Breast epithelium (tissue), 4 donors: Measurements from ENCODE around the gene MTHFS. TPM values are rescaled to one million over a fixed set of nuclear protein-coding genes. Genes with fewer than 3 reads are reported as not detected.

Experiments
- DNase-seq, 2 donors: peaks; one replicate each; pipeline ENCODE4 v3.0.0-alpha.2; 2019; ENCODE audit warnings: low spot score in 2 of 2
- H3K27ac ChIP-seq, 2 donors: fragments of 200-600 bp; sonication (generic) in 1 of 2; one replicate each; pipeline ENCODE4 v1.5.1; 2016 to 2019; ENCODE audit warnings: mild to moderate bottlenecking in 1 of 2
- H3K27me3 ChIP-seq, 2 donors: fragments of 200-600 bp; sonication (generic) in 1 of 2; one replicate each; pipeline versions ENCODE4 v1.5.1 to v1.6.0; 2017 to 2019; ENCODE audit warnings: control low read depth in 1 of 2, mild to moderate bottlenecking in 1 of 2
- H3K36me3 ChIP-seq: fragments of 200-600 bp; one replicate; pipeline ENCODE4 v1.5.1; 2019
- H3K4me1 ChIP-seq, 2 donors: fragments of 200-600 bp; sonication (generic); one replicate each; pipeline ENCODE4 v1.5.1; 2016 to 2019; ENCODE audit warnings: control low read depth in 1 of 2
- H3K4me3 ChIP-seq, 3 donors: fragments of 200-600 bp; sonication (generic); 1 replicate in 2 of 3; 2 replicates in 1 of 3; pipeline ENCODE4 v1.5.1; 2016 to 2019; ENCODE audit warnings: mild to moderate bottlenecking in 3 of 3, moderate library complexity in 2 of 3
- H3K9me3 ChIP-seq, 2 donors: fragments of 200-600 bp; sonication (generic) in 1 of 2; one replicate each; pipeline ENCODE4 v1.5.1; 2016 to 2019; ENCODE audit warnings: control low read depth in 1 of 2
- CTCF ChIP-seq, 3 donors: fragments of 450-650 bp; IDR thresholded peaks; one replicate each; pipeline ENCODE4 v1.5.1; 2016 to 2017; ENCODE audit warnings: antibody characterized with exemption in 3 of 3, mild to moderate bottlenecking in 3 of 3, moderate library complexity in 3 of 3
- POLR2A ChIP-seq: fragments of 450-650 bp; IDR thresholded peaks from one replicate; pipeline ENCODE4 v1.6.1; 2016; ENCODE audit warnings: antibody characterized with exemption, mild to moderate bottlenecking, moderate library complexity
- POLR2AphosphoS5 ChIP-seq, 3 donors: sonication (generic); formaldehyde crosslinking; IDR thresholded peaks; one replicate each; pipeline ENCODE4 v1.6.1; 2017; ENCODE audit warnings: antibody characterized with exemption in 3 of 3
- intact Hi-C: fragments of 100-400 bp; cut with DNase I; formaldehyde crosslinking; loops from one replicate; pipeline ENCODE4 v1.15.1; 2023; ENCODE audit warnings: low total_unique reads
- total RNA-seq, 3 donors: library from RNA; depleted of rRNA; stranded (reverse); fragments of >200 nt; gene quantifications; one replicate each; pipeline ENCODE4 v1.1.0, GENCODE V29; 2016

The MTHFS gene
- total RNA-seq, 3 donors from 2014 or later = 19.0 to 51.5 (median 30.2) TPM

DNA sequence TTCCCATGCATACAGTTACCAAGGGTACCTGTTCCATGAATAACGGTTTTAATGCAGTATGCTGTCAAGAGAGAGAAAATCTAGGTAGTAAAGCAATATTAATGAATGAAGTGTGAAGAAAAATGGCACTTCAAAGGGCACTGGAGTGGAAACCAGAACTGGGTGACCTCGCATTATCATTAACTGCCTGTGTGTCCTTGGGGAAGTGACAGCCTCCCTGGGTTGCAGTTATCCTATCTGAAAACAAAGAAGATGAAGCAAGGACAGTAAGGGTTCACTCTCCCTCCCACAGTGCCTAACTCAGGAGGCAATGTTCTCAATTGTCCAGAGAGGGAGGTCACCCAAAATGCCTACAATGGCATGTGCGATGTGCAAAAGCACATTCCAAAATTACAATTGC lies 15.1 kb downstream of the MTHFS start:
- no peak overlapping the region for H3K27ac ChIP-seq
- H3K27me3 ChIP-seq = no peaks in the 10 kb centered on the region
- no peaks in the 10 kb centered on the region for H3K4me1 ChIP-seq
- TF ChIP-seq POLR2AphosphoS5 (IDR thresholded peaks at IDR 0.05) (no peak), CTCF (IDR thresholded peaks at IDR 0.05) (no peak), POLR2A (no peak)
- intact Hi-C loops = no loop called here
- H3K36me3 ChIP-seq = peaks cover 8% of the 10 kb centered on the region
- H3K4me3 ChIP-seq = no peak overlapping the region
- H3K9me3 ChIP-seq = peaks cover 9 to 23% of the 10 kb centered on the region in 2 donors
- no peak for DNase-seq

DNA sequence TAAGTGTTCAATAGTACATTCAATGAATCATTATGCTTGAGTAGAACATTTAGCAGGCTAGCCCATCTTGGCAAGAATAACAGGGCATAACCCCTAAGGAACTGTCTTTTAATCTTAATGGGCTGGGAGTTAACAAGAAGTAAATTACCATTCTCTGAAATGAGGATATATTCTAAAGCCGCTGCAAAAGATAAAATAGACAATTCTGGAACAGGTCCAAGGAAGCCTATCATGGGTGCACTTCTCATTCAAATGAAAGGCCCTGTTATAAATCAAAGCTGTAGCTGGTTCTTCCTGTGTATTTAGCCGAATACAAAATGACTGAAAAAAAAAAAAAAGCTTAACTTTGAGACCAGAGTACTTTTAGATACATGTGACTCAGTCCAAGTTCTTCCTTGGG lies 15.6 kb downstream of the MTHFS start:
- Histone ChIP-seq H3K27me3 (no peaks in the 10 kb centered on the region), H3K9me3 (peaks cover 13 to 24% of the 10 kb centered on the region in 2 donors), H3K36me3 (peaks cover 8% of the 10 kb centered on the region), H3K4me3 (no peak overlapping the region), H3K4me1 (no peaks in the 10 kb centered on the region), H3K27ac (no peak overlapping the region)
- intact Hi-C loops = no loop called here
- DNase-seq = no peak
- TF ChIP-seq POLR2AphosphoS5 (IDR thresholded peaks at IDR 0.05) (no peak), POLR2A (no peak), CTCF (IDR thresholded peaks at IDR 0.05) (no peak)

GRCh38 chr15:79878078-79878705 lies 18.6 kb downstream of the MTHFS start:
- Histone ChIP-seq H3K27ac (no peak overlapping the region), H3K4me3 (no peak overlapping the region), H3K9me3 (peaks cover 24 to 52% of the 10 kb centered on the region in 2 donors), H3K27me3 (no peaks in the 10 kb centered on the region), H3K36me3 (peaks cover 8% of the 10 kb centered on the region), H3K4me1 (no peaks in the 10 kb centered on the region)
- intact Hi-C loops = no loop called here
- TF ChIP-seq POLR2A (no peak), CTCF (IDR thresholded peaks at IDR 0.05) (no peak), POLR2AphosphoS5 (IDR thresholded peaks at IDR 0.05) (no peak)
- no peak for DNase-seq

GRCh38 chr15:79875213-79875612 lies 21.6 kb downstream of the MTHFS start:
- H3K36me3 ChIP-seq = no peaks in the 10 kb centered on the region
- no peak for DNase-seq
- intact Hi-C loops = no loop called here

More at GRCh38 chr15:79875213-79875612, 21.6 kb downstream of the MTHFS start:
- no peak for TF ChIP-seq POLR2A
- TF ChIP-seq CTCF (IDR thresholded peaks at IDR 0.05) = no peak
- no peak for TF ChIP-seq POLR2AphosphoS5 (IDR thresholded peaks at IDR 0.05)
- Histone ChIP-seq H3K9me3 (peaks cover 24 to 52% of the 10 kb centered on the region in 2 donors), H3K4me1 (no peaks in the 10 kb centered on the region), H3K27me3 (no peaks in the 10 kb centered on the region), H3K4me3 (no peak overlapping the region), H3K27ac (no peak overlapping the region)
